H1 (cell line): ENCODE results near the gene PARG. TPM values are rescaled to one million over a fixed set of nuclear protein-coding genes. Genes with fewer than 3 reads are reported as not detected.

Experiments used
- POLR2A ChIP-seq, 2 experiments: IDR thresholded peaks; 1 replicate in 1 of 2; 2 replicates in 1 of 2; pipeline ENCODE4 v1.6.1; 2011; ENCODE audit warnings: low read depth in 2 of 2, low read length in 2 of 2, mild to moderate bottlenecking in 2 of 2; ENCODE audit errors: control extremely low read depth in 1 of 2
- SIRT6 ChIP-seq: IDR thresholded peaks from one replicate; pipeline ENCODE4 v1.7.1; 2012; ENCODE audit warnings: low read length, inconsistent platforms
- TCF12 ChIP-seq: IDR thresholded peaks from 2 replicates; pipeline ENCODE4 v1.6.1; 2011; ENCODE audit warnings: low read depth, mild to moderate bottlenecking, low read length
- ZNF274 ChIP-seq: IDR thresholded peaks from 2 replicates; pipeline ENCODE4 v1.7.0; 2012; ENCODE audit warnings: low read length, borderline replicate concordance; ENCODE audit errors: extremely low read depth
- polyA plus RNA-seq, 7 experiments: library from polyadenylated mRNA; depleted of rRNA in 3 of 7; stranded (reverse) in 5 of 7; unstranded in 2 of 7; fragments of >200 nt in 5 of 7; fragments of 200-250 nt in 2 of 7; gene quantifications; 1 replicate in 5 of 7; 2 replicates in 1 of 7; 4 replicates in 1 of 7; pipeline versions ENCODE4 v1.2.1 to v1.2.3, GENCODE V29; 2011 to 2013; ENCODE audit warnings: missing spikeins in 2 of 7, mixed read lengths in 2 of 7
- total RNA-seq: library from RNA; stranded (reverse); fragmentation: NEBNext Ultra II Directional; extraction: Animal tissue kit (Norgen Biotek cat#: 25700); gene quantifications from 2 replicates; pipeline ENCODE4 v1.2.1, GENCODE V29; 2021

Gene PARG
- total and polyA plus RNA-seq, 2 of the 8 experiments (the other 6 are each of a cell fraction or from before 2014, with no cell fraction given): 13.3 to 56.2 TPM

DNA sequence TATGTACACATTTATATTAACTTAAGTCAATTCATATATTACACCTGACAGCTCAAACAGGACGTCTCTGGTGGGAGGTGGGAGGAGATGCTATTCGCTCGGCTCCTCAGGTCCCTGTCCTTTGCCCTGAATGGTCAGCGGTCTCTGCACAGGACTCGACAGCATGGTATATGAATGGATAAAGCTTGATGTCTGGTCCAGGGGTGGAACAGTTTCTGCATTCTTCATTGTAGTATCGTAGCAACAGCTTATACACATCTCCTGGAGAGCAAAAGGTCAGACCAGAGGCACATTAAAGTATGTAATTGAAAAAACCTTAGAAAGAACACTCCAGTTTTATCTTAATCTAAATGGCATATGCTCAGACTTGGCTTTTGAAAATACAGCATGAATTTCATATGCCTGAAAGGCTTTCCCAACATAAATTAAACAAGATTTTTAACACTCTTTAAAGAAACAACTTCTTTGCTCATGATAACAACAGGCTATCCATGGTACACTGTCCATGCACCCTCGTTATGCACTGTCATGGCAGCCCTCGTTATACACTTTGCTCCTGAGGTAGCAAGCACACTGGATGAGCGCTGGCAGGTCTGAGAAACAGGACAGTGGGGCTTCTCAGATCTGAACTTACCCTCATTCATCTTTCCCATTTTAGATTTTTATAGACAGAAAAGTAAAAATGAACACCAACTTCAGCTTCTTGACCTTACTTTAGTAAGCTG is 122.4 kb downstream of the PARG start (continued):
- TF ChIP-seq TCF12 (no peak), POLR2A (IDR thresholded peaks at IDR 0.05; ENCODE audit: control extremely low read depth in 1 of 2, low read depth in 2 of 2, low read length in 2 of 2) (no peak), SIRT6 (no peak), ZNF274 (no peak)
